Suprapubic skin (tissue), 3 donors: Measurements from ENCODE around the gene COX4I1.

ENCODE experiments used
- EP300 ChIP-seq: sonication (generic); formaldehyde crosslinking; IDR thresholded peaks from one replicate; pipeline ENCODE4 v1.6.1; 2017; ENCODE audit warnings: antibody characterized with exemption
- POLR2A ChIP-seq, 2 donors: fragments of 450-650 bp; IDR thresholded peaks; one replicate each; pipeline ENCODE4 v1.6.1; 2017; ENCODE audit warnings: antibody characterized with exemption in 2 of 2, mild to moderate bottlenecking in 2 of 2, moderate library complexity in 2 of 2
- TF ChIP-seq, protein P1 (sequence below), 2 donors: fragments of 200-600 bp in 1 of 2; fragments of 450-650 bp in 1 of 2; sonication (generic) in 1 of 2; IDR thresholded peaks; one replicate each; pipeline ENCODE4 v1.5.1; 2016 to 2019; ENCODE audit warnings: antibody characterized with exemption in 2 of 2, mild to moderate bottlenecking in 1 of 2, moderate library complexity in 1 of 2

DNA sequence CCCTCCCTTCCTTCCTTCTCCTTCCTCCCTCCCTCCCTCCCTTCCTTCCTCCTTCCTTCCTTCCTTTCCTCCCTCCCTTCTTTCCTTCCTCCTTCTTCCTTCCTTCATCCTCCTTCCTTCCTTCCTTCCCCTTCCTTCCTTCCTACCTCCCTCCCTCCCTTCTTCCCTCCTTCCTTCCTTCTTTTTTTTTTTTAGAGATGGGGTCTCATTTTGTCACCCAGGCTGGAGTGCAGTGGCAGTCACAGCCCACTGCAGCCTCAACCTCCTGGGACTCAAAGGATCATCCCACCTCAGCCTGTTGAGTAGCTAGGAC is 44.6 kb downstream of the COX4I1 start:
- no peak for TF ChIP-seq EP300
- TF ChIP-seq, protein P1, sequence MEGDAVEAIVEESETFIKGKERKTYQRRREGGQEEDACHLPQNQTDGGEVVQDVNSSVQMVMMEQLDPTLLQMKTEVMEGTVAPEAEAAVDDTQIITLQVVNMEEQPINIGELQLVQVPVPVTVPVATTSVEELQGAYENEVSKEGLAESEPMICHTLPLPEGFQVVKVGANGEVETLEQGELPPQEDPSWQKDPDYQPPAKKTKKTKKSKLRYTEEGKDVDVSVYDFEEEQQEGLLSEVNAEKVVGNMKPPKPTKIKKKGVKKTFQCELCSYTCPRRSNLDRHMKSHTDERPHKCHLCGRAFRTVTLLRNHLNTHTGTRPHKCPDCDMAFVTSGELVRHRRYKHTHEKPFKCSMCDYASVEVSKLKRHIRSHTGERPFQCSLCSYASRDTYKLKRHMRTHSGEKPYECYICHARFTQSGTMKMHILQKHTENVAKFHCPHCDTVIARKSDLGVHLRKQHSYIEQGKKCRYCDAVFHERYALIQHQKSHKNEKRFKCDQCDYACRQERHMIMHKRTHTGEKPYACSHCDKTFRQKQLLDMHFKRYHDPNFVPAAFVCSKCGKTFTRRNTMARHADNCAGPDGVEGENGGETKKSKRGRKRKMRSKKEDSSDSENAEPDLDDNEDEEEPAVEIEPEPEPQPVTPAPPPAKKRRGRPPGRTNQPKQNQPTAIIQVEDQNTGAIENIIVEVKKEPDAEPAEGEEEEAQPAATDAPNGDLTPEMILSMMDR (IDR thresholded peaks at IDR 0.05): no peak
- TF ChIP-seq POLR2A (IDR thresholded peaks at IDR 0.05): no peak
